Naive thymus-derived CD4-positive, alpha-beta T cell (primary cell): ENCODE results near the gene DSN1. TPM values are rescaled to one million over a fixed set of nuclear protein-coding genes. Genes with fewer than 3 reads are reported as not detected.

Source experiments
- ATAC-seq: fragments of 150-1000 bp; cut with Tn5 transposase; 2 replicates; pipeline ENCODE4 v1.10.0; 2021; ENCODE audit warnings: mild to moderate bottlenecking, moderate library complexity
- CTCF ChIA-PET: fragments of 350-600 bp; sonication (Branson Sonifier 250); formaldehyde crosslinking; loops from one replicate; lab custom pipeline; 2021; ENCODE audit warnings: antibody characterized with exemption; lab: Charles Lee
- POLR2A ChIA-PET: fragments of 350-600 bp; sonication (Branson Sonifier 250); formaldehyde crosslinking; loops from one replicate; lab custom pipeline; 2021; ENCODE audit warnings: antibody characterized with exemption, inconsistent platforms; lab: Charles Lee
- DNase-seq, 9 donors: peaks; one replicate each; pipeline versions ENCODE4 v3.0.0 to v3.0.0-alpha.2; 2020 to 2022; ENCODE audit warnings: mixed read lengths in 1 of 9
- H3K27ac ChIP-seq: one replicate; pipeline ENCODE4 v1.7.0; 2013; ENCODE audit warnings: mild to moderate bottlenecking, low read depth, low read length, moderate library complexity
- H3K27me3 ChIP-seq, 2 donors: one replicate each; pipeline ENCODE4 v1.7.0; 2013; ENCODE audit warnings: low read length in 2 of 2, mild to moderate bottlenecking in 2 of 2, moderate library complexity in 2 of 2; ENCODE audit not compliant: control insufficient read depth in 2 of 2, insufficient read depth in 2 of 2
- H3K36me3 ChIP-seq, 3 experiments: 1 replicate in 2 of 3; 2 replicates in 1 of 3; pipeline ENCODE4 v1.7.0; 2013; ENCODE audit warnings: low read length in 3 of 3, mild to moderate bottlenecking in 3 of 3, moderate library complexity in 1 of 3; ENCODE audit not compliant: insufficient read depth in 3 of 3, control insufficient read depth in 2 of 3
- H3K4me1 ChIP-seq, 2 donors: one replicate each; pipeline ENCODE4 v1.7.0; 2013; ENCODE audit warnings: low read length in 2 of 2, mild to moderate bottlenecking in 2 of 2, moderate library complexity in 1 of 2; ENCODE audit not compliant: control insufficient read depth in 2 of 2, insufficient read depth in 2 of 2
- H3K4me3 ChIP-seq: 2 replicates; pipeline ENCODE4 v1.7.0; 2013; ENCODE audit warnings: mild to moderate bottlenecking, low read length
- H3K9me3 ChIP-seq, 3 experiments: 1 replicate in 2 of 3; 2 replicates in 1 of 3; pipeline ENCODE4 v1.7.0; 2013; ENCODE audit warnings: low read length in 3 of 3; ENCODE audit not compliant: control insufficient read depth in 2 of 3
- H3K27ac Mint-ChIP-seq, 9 donors: one replicate each; pipeline ENCODE4 v1.8.0; 2020 to 2022; ENCODE audit warnings: mixed read lengths in 9 of 9, mild to moderate bottlenecking in 8 of 9, moderate library complexity in 5 of 9, inconsistent platforms in 2 of 9
- H3K27me3 Mint-ChIP-seq, 5 donors: one replicate each; pipeline ENCODE4 v1.8.0; 2021 to 2022; ENCODE audit warnings: mixed read lengths in 5 of 5, mild to moderate bottlenecking in 1 of 5
- H3K36me3 Mint-ChIP-seq, 5 donors: one replicate each; pipeline ENCODE4 v1.8.0; 2020 to 2022; ENCODE audit warnings: mixed read lengths in 5 of 5, mild to moderate bottlenecking in 3 of 5, inconsistent platforms in 1 of 5
- H3K4me1 Mint-ChIP-seq, 7 donors: one replicate each; pipeline ENCODE4 v1.8.0; 2020 to 2022; ENCODE audit warnings: mixed read lengths in 7 of 7, mild to moderate bottlenecking in 3 of 7, inconsistent platforms in 1 of 7
- H3K4me3 Mint-ChIP-seq, 10 donors: one replicate each; pipeline ENCODE4 v1.8.0; 2020 to 2022; ENCODE audit warnings: mild to moderate bottlenecking in 10 of 10, mixed read lengths in 10 of 10, moderate library complexity in 6 of 10, inconsistent platforms in 2 of 10
- H3K9me3 Mint-ChIP-seq, 11 donors: one replicate each; pipeline ENCODE4 v1.8.0; 2020 to 2022; ENCODE audit warnings: mixed read lengths in 11 of 11, mild to moderate bottlenecking in 4 of 11, inconsistent platforms in 1 of 11, moderate library complexity in 1 of 11
- intact Hi-C, 2 donors: fragments of 100-400 bp; cut with micrococcal nuclease; formaldehyde crosslinking; loops; one replicate each; pipeline ENCODE4 v1.15.1; 2023
- polyA plus RNA-seq, 2 donors: library from polyadenylated mRNA; unstranded; fragments of 300-500 nt; fragmentation: Illumina TruSeq; gene quantifications; one replicate each; pipeline ENCODE4 v1.2.3, GENCODE V29; 2021
- total RNA-seq, 6 experiments: library from RNA in 5 of 6; stranded (reverse) in 5 of 6; gene quantifications; 1 replicate in 5 of 6; 2 replicates in 1 of 6; pipeline ENCODE4 v1.2.3 and lab custom pipeline; 2021 to 2026

Gene DSN1
- total and polyA plus RNA-seq, 7 experiments from 2014 or later = 9.0 to 27.5 (median 11.1) TPM

GRCh38 chr20:36818861-36819260, 45.3 kb upstream of the DSN1 start:
- no peak overlapping the region for H3K4me3 ChIP-seq
- ChIA-PET POLR2A (interaction anchor here (0.7 kb wide), 2 partner anchors 33 to 1183 kb away, joined by 3 to 4 read pairs; no protein-coding TSS in a partner anchor), CTCF (interaction anchor here (1.1 kb wide), 1 partner anchor 82 kb away, joined by 3 read pairs; no protein-coding TSS in a partner anchor)
- ATAC-seq (no peak), DNase-seq (no peak)
- no peak overlapping the region for H3K27ac ChIP-seq
- Mint-ChIP-seq H3K27me3 (no peaks in the 10 kb centered on the region), H3K4me3 (no peak overlapping the region), H3K36me3 (peaks cover 0 to under 1% (median 0%) of the 10 kb centered on the region in 5 donors), H3K9me3 (no peaks in the 10 kb centered on the region), H3K4me1 (peaks cover 0 to 1% (median 0%) of the 10 kb centered on the region in 7 donors), H3K27ac (no peak overlapping the region)
- H3K9me3 ChIP-seq = no peaks in the 10 kb centered on the region
- intact Hi-C loops = no loop called here
- no peaks in the 10 kb centered on the region for H3K36me3 ChIP-seq
- H3K4me1 ChIP-seq = no peaks in the 10 kb centered on the region
- H3K27me3 ChIP-seq = no peaks in the 10 kb centered on the region

DNA sequence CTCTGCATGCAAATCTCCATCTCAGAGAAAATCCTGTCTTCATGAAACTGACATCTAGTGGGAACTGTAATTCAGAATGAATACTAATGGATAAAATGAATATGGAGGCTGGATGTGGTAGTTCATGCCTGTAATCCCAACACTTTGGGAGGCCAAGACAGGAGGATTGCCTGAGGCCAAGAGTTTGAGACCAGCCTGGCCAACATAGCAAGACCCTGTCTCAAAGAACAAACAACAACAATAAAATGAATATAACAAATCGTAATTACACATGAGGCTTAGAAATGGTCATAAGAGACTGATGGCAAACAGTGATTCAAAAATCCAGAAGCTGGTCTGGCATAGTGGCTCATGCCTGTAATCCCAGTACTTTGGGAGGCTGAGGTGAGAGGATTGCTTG, 44.6 kb upstream of the DSN1 start:
- DNase-seq = no peak
- Mint-ChIP-seq H3K27me3 (no peaks in the 10 kb centered on the region), H3K9me3 (no peaks in the 10 kb centered on the region), H3K4me3 (no peak overlapping the region), H3K36me3 (peaks cover 0 to 2% (median 0%) of the 10 kb centered on the region in 5 donors), H3K4me1 (peaks cover 0 to 1% (median 0%) of the 10 kb centered on the region in 7 donors), H3K27ac (no peak overlapping the region)
- no peak overlapping the region for H3K27ac ChIP-seq
- no peaks in the 10 kb centered on the region for H3K9me3 ChIP-seq
- H3K4me1 ChIP-seq = no peaks in the 10 kb centered on the region
- intact Hi-C loops = no loop called here
- no peak for ATAC-seq
- ChIA-PET CTCF (no interaction called here), POLR2A (no interaction called here)
- no peak overlapping the region for H3K4me3 ChIP-seq
- H3K27me3 ChIP-seq = no peaks in the 10 kb centered on the region
- no peaks in the 10 kb centered on the region for H3K36me3 ChIP-seq

DNA sequence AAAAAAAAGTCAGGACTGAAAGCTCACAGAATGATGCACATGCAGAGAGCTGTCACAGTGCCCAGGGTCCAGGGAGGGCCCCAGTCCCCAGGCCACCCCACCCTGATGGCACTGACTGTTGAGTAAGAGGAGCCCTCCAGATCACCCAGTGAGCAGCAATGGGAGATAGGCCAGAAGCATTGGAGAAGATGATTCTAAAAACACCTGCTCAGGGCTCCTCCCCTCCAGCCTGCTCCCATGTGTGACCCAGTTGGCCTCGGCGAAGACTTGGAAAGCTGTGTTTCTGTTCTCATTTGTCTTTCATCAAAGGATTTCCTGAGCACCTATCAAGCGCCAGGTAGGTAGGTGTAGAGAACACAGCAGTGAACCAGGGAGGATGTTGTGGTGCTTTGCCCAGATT, 43.9 kb upstream of the DSN1 start:
- ATAC-seq (no peak), DNase-seq (no peak)
- no peak overlapping the region for H3K27ac ChIP-seq
- Mint-ChIP-seq H3K9me3 (peaks cover 0 to under 1% (median 0%) of the 10 kb centered on the region in 11 donors), H3K27me3 (no peaks in the 10 kb centered on the region), H3K4me1 (peaks cover 0 to 1% (median 0%) of the 10 kb centered on the region in 7 donors), H3K27ac (no peak overlapping the region), H3K36me3 (peaks cover 0 to 2% (median 0%) of the 10 kb centered on the region in 5 donors), H3K4me3 (no peak overlapping the region)
- intact Hi-C loops = no loop called here
- H3K4me1 ChIP-seq = no peaks in the 10 kb centered on the region
- ChIA-PET POLR2A (no interaction called here), CTCF (no interaction called here)
- no peaks in the 10 kb centered on the region for H3K9me3 ChIP-seq
- H3K36me3 ChIP-seq = no peaks in the 10 kb centered on the region
- H3K27me3 ChIP-seq = no peaks in the 10 kb centered on the region
- H3K4me3 ChIP-seq = no peak overlapping the region

GRCh38 chr20:36815454-36816091, 42.0 kb upstream of the DSN1 start:
- no peaks in the 10 kb centered on the region for H3K4me1 ChIP-seq
- H3K27me3 ChIP-seq = no peaks in the 10 kb centered on the region
- no peaks in the 10 kb centered on the region for H3K9me3 ChIP-seq
- Mint-ChIP-seq H3K27me3 (no peaks in the 10 kb centered on the region), H3K36me3 (peaks cover 0 to 2% (median 0%) of the 10 kb centered on the region in 5 donors), H3K4me1 (peaks cover 0 to 1% (median 0%) of the 10 kb centered on the region in 7 donors), H3K9me3 (peaks cover 0 to 2% (median 0%) of the 10 kb centered on the region in 11 donors), H3K27ac (no peak overlapping the region), H3K4me3 (no peak overlapping the region)
- H3K27ac ChIP-seq = no peak overlapping the region
- no peak overlapping the region for H3K4me3 ChIP-seq
- H3K36me3 ChIP-seq = no peaks in the 10 kb centered on the region
- ATAC-seq (no peak), DNase-seq (no peak)
- ChIA-PET POLR2A (no interaction called here), CTCF (no interaction called here)
- intact Hi-C loops = no loop called here

GRCh38 chr20:36812594-36813463, 39.3 kb upstream of the DSN1 start:
- peaks cover 0 to 2% (median 0%) of the 10 kb centered on the region in 5 donors for H3K36me3 Mint-ChIP-seq
- POLR2A ChIA-PET = no interaction called here
- H3K9me3 Mint-ChIP-seq = peaks cover 0 to 2% (median 0%) of the 10 kb centered on the region in 11 donors

DNA sequence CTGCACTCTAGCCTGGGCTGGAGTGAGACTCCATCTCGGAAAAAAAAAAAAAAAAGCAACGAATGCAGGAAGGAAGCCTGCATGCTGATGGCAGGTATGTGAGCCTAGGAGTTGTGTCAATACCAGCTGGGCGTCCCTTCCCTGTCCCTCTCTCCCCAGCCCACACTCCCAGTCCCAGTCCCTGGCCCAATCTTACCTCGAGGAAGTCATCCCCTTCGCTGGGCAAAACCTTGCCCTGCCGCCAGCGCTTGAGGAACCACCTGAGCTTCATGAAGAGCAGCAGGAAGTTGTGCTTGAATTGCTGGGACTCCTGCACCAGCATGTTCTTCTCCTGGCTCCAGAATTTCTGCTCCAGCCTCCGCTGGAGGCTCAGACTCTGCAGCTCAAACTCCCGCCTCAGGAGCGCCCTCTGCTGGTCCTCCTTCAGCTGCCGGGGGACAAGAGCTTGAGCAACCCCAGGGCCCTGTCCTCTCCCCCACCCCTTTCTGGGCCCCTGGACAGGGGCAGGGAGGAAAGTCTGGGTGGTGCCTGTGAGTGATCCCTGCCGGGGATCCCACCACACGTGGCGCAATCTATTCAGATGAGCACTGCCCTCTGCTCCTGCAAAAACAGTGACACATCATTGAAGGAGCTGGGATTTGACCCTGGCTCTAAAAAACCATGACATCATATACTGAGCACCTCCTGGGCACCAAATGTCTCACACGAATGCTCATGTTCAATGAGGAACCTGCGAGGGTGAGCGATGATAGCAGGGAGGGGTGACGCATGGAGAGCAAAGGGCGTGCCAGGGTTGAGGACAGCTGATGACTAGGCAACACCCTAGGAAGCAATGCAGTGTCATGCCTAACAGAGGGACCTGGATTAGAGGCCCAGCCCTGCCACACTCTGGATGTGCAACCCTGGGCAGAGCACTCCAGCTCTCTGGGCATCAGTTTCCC, 35.0 kb upstream of the DSN1 start:
- H3K4me1 Mint-ChIP-seq = peaks cover 0 to 3% (median 0%) of the 10 kb centered on the region in 7 donors
- no peaks in the 10 kb centered on the region for H3K36me3 ChIP-seq
- CTCF ChIA-PET = interaction anchor here (0.6 to 1.6 kb wide), 11 partner anchors 9 to 1032 kb away, joined by 3 to 5 read pairs (median 3); no protein-coding TSS in a partner anchor
- no peaks in the 10 kb centered on the region for H3K27me3 Mint-ChIP-seq
- H3K4me3 Mint-ChIP-seq = no peak overlapping the region
- no peaks in the 10 kb centered on the region for H3K4me1 ChIP-seq
- H3K9me3 ChIP-seq = no peaks in the 10 kb centered on the region
- no peaks in the 10 kb centered on the region for H3K36me3 Mint-ChIP-seq
- no peak overlapping the region for H3K27ac Mint-ChIP-seq
- peak; percentile 14 to 75 (median 51) for DNase-seq
- ATAC-seq = peak; percentile 92
- H3K9me3 Mint-ChIP-seq = peaks cover 0 to 2% (median 0%) of the 10 kb centered on the region in 11 donors
- no peak overlapping the region for H3K27ac ChIP-seq
- POLR2A ChIA-PET = interaction anchor here (0.7 kb wide), 1 partner anchor 612 kb away, joined by 6 read pairs; no protein-coding TSS in a partner anchor
- no peaks in the 10 kb centered on the region for H3K27me3 ChIP-seq
- intact Hi-C loops = loop anchor here in 1 of 2 donors (1.0 kb wide), 1 partner anchor 196 kb away; no protein-coding TSS in a partner anchor
- no peak overlapping the region for H3K4me3 ChIP-seq

More at GRCh38 chr20:36812594-36813463, 39.3 kb upstream of the DSN1 start:
- Histone ChIP-seq H3K4me3 (no peak overlapping the region), H3K9me3 (no peaks in the 10 kb centered on the region), H3K27ac (no peak overlapping the region), H3K36me3 (no peaks in the 10 kb centered on the region), H3K27me3 (no peaks in the 10 kb centered on the region), H3K4me1 (no peaks in the 10 kb centered on the region)
- Mint-ChIP-seq H3K27me3 (no peaks in the 10 kb centered on the region), H3K4me3 (no peak overlapping the region), H3K27ac (no peak overlapping the region), H3K4me1 (peaks cover 0 to 3% (median 0%) of the 10 kb centered on the region in 7 donors)
- DNase-seq = no peak
- intact Hi-C loops = no loop called here
- CTCF ChIA-PET = no interaction called here
- no peak for ATAC-seq
